NCI-H69 (cell line): ENCODE data around the gene OCEL1.
A peak's percentile ranks its signal among the peaks of the same experiment; 100 is the strongest.
"Not testable (repeated sequence)": the region's sequence is repeated elsewhere in the genome, so short reads cannot be mapped to it uniquely, and the experiment has no call there.

Experiments
- DNase-seq: peaks from one replicate; lab custom pipeline; 2025; lab: John Stamatoyannopoulos, UW

Gene OCEL1

DNA sequence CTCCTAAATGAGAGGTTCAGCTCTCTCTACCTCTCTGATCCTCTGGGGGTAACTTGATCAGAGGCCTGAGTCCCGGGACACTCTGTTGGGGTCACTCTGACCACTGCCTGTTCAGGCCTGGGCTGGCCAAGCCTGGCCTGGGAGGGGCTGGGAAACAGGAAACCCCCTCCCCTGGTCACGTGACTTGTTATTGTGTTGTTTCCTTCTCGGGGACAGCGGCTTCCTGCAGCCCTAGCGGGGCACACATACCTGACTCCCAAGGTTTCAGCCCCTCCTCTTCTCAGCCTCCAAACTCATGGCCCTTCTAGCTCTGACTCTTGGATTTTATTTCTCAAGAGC, 38.6 kb downstream of the OCEL1 start, which contains the start of gene USHBP1:
TSS of gene USHBP1 (minus strand) at position 105 of the 339 bp plus-strand sequence. CDS start 446 bp downstream, outside the sequence.
- peak; percentile 13 for DNase-seq

DNA sequence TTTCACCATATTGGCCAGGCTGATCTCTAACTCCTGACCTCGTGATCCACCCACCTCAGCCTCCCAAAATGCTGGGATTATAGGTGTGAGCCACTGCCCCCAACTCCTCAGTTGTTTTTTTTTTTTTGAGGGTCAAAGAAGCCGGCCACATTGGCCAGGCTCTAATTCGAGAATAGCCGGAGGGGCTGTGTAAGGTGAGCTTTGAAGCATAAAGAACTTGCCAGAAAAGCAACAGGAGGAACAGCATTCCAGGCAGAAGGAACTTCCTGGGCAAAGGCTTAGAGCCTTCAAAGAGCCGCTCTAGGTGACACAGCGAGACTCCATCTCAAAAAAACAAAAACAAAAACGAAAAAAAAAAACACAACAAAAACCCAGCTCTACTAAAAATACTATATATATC, 40.0 kb downstream of the OCEL1 start:
- DNase-seq, result no peak

DNA sequence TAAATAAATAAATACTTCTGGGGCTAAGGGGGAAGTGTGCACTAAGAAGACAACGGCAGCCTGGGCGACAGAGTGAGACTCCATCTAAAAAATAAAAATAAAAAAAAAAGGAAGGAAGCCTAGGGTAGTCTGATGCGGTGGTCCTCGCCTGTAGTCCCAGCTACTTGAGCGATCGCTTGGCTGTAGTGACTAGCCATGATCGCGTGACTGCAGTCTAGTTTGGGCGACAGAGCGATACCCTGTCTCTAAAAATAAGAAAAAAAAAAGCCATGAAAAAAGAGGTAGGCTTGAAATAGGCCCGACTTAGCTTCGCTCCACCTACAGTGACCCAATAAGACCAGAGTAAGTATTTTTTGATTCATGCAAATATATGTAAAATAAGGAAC, 40.6 kb downstream of the OCEL1 start:
- DNase-seq, result peak; percentile 80

DNA sequence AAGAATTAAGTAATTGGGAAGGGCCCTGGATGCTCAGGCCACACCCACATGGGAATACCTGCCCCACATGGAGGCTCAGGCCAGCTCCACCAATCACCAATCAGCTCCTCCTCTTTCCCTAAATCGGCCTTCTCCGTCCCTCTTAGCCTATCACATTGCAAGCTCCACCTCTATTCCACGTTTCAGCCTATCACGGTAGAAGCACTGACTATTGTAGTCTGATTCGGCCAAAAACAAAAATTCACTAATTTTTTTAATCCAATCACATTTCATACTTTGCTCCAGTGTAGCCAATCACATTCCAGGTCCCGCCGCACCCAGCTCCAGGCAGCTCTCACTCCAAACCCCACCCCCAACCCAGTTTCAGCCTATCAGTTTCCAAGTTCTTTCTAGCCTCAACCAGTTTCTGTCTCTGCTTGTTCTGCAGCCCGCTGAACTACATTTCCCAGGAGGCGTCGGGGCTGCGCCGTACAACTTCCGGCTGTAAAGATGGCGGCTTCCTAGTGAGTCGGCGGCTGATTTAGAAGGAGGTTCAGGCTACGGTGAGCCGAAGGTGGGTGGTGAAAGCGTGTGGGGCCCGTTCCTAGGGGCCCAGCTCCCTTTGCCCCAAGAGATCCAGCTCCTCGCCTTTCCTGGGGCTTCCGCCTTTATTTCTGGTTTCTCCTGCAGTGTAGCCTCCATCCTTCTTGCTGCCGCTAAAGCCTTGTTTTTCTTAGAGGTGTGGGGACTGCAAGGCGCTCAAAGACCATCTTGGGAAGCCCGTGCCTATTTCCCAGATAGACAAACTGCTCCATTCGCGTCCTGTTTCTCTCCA, 41.2 kb downstream of the OCEL1 start, which contains the start of gene BABAM1:
TSS of gene BABAM1 (plus strand) at position 469 of the 814 bp plus-strand sequence. CDS start 1,364 bp downstream, outside the sequence.
- DNase-seq, result peak; percentile 100

DNA sequence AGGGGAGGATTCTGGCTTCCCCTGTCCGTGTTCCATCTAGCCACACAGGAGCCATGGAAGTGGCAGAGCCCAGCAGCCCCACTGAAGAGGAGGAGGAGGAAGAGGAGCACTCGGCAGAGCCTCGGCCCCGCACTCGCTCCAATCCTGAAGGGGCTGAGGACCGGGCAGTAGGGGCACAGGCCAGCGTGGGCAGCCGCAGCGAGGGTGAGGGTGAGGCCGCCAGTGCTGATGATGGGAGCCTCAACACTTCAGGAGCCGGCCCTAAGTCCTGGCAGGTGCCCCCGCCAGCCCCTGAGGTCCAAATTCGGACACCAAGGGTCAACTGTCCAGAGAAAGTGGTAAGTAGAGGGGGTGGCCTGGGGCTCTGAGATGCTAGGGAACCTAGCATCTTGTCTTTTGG, 42.7 kb downstream of the OCEL1 start:
- no peak for DNase-seq

DNA sequence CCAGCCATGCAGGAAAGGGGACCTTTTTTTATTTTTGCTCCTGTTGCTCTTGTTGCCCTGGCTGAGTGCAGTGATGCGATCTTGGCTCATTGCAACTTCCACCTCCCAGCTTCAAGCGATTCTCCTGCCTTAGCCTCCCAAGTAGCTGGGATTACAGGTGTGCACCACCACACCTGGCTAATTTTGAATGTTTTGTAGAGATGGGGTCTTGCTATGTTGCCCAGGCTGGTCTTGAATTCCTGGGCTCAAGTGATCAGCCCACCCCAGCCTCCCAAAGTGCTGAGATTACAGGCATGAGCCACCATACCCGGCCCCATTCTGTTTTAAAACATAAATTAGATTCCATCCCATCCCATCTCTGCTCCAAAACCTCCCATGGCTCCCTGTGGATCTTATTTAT, 48.9 kb downstream of the OCEL1 start:
- DNase-seq, result not testable (repeated sequence)

DNA sequence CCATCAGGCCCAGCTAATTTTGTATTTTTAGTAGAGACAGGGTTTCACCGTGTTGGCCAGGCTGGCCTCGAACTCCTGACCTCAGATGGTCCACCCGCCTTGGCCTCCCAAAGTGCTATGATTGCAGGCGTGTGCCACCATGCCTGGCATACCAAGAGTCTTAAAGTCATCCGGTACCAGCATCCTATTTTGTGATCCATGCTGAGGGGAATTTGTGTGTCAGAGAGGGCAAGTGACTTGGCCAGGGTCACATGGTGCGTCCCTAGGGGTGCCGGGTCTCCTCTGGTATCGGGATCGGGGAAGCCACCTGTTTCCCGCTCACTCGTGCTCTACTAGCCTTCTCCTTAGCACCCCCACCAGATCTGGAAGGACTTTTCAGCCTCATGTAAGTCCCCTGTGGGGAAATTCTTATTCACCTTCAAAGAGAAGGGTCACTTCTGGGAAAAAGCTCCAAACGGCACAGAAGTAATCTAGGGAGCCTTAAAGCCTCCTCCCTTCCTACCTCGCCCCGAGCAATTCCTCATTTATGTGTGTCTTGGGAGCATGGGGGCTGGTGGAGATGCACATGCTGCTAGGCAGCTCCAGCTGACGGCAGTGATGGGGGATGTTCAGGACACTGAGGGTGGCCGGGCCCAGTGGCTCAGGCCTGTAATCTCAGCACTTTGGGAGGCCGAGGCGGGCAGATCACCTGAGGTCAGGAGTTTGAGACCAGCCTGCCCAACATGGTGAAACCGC, 49.6 kb downstream of the OCEL1 start:
- DNase-seq, result no peak
